Activated CD8-positive, alpha-beta memory T cell treated with anti-CD3 and anti-CD28 coated beads, Interleukin-2, amount 50 U/mL, for 48 hours (primary cell): Measurements from ENCODE around the gene ATG10.
"Not testable (repeated sequence)": the region's sequence is repeated elsewhere in the genome, so short reads cannot be mapped to it uniquely, and the experiment has no call there.

Experiments
- DNase-seq: peaks from one replicate; pipeline ENCODE4 v3.0.0-alpha.2; 2020

ATG10 gene

GRCh38 chr5:82058710-82059109, 86.9 kb downstream of the ATG10 start:
- no peak for DNase-seq

GRCh38 chr5:82066791-82067190, 95.0 kb downstream of the ATG10 start:
- no peak for DNase-seq

GRCh38 chr5:82068042-82068441, 96.2 kb downstream of the ATG10 start:
- DNase-seq = not testable (repeated sequence)

GRCh38 chr5:82068723-82069122, 96.9 kb downstream of the ATG10 start:
- no peak for DNase-seq

- DNase-seq = no peak
These were observed 100.3 kb downstream of the ATG10 start for GRCh38 chr5:82072138-82072537.

GRCh38 chr5:82073179-82073578, 101.4 kb downstream of the ATG10 start:
- DNase-seq = no peak

GRCh38 chr5:82074950-82075349, 103.1 kb downstream of the ATG10 start:
- no peak for DNase-seq

GRCh38 chr5:82077496-82077895, 105.7 kb downstream of the ATG10 start:
- DNase-seq = no peak

- DNase-seq = no peak
These were observed 119.8 kb downstream of the ATG10 start for GRCh38 chr5:82091617-82092016.

GRCh38 chr5:82095536-82095935, 123.7 kb downstream of the ATG10 start:
- DNase-seq = no peak

- no peak for DNase-seq
These were observed 124.4 kb downstream of the ATG10 start for GRCh38 chr5:82096249-82096648.

GRCh38 chr5:82100303-82101077, 128.7 kb downstream of the ATG10 start:
- DNase-seq = no peak

- no peak for DNase-seq
These were observed 133.0 kb downstream of the ATG10 start for GRCh38 chr5:82104872-82105271.

GRCh38 chr5:82105457-82105856, 133.6 kb downstream of the ATG10 start:
- no peak for DNase-seq

GRCh38 chr5:82106207-82106606, 134.4 kb downstream of the ATG10 start:
- no peak for DNase-seq

- no peak for DNase-seq
These were observed 134.9 kb downstream of the ATG10 start for GRCh38 chr5:82106756-82107155.

GRCh38 chr5:82107267-82107666, 135.4 kb downstream of the ATG10 start:
- no peak for DNase-seq

GRCh38 chr5:82109013-82109412, 137.2 kb downstream of the ATG10 start:
- no peak for DNase-seq

GRCh38 chr5:82109915-82110314, 138.1 kb downstream of the ATG10 start:
- not testable (repeated sequence) for DNase-seq

- DNase-seq = no peak
These were observed 139.4 kb downstream of the ATG10 start for GRCh38 chr5:82111191-82111590.

GRCh38 chr5:82115858-82116257, 144.0 kb downstream of the ATG10 start:
- no peak for DNase-seq

- DNase-seq = no peak
These were observed 148.1 kb downstream of the ATG10 start for GRCh38 chr5:82119889-82120288.

- no peak for DNase-seq
These were observed 158.0 kb downstream of the ATG10 start for GRCh38 chr5:82129723-82130285.

- DNase-seq = no peak
These were observed 158.8 kb downstream of the ATG10 start for GRCh38 chr5:82130602-82131001.

- no peak for DNase-seq
These were observed 165.4 kb downstream of the ATG10 start for GRCh38 chr5:82137205-82137604.
